Loucy (cell line): Measurements from ENCODE around the gene SLC35F1.

Source experiments
- EZH2phosphoT487 ChIP-seq: fragments of 200-600 bp; IDR thresholded peaks from 2 replicates; pipeline ENCODE4 v1.6.1; 2018; ENCODE audit warnings: antibody characterized with exemption, mild to moderate bottlenecking, moderate library complexity, borderline replicate concordance
- TF ChIP-seq, protein P1 (sequence below): fragments of 200-600 bp; sonication (generic); conservative IDR thresholded peaks from 2 replicates; pipeline ENCODE4 v1.5.1; 2014; ENCODE audit warnings: mild to moderate bottlenecking, antibody characterized with exemption, low read length

DNA sequence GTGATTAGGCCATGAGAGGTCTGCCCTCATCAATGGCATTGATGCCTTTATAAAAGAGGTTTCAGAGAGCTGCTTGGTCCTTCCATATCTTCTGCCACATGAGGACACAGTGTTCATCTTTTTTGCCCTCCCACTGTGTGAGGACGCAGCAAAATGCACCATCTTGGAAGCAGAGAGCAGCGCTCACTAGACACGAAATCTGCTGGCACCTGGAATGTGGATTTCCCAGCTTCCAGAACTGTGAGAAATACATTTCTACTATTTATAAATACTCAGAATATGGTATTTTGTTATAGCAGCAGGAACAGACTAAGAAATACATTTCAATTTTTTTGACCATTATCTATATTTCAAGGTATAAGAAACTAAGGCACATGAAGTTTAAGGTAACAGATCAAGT is 24.9 kb downstream of the SLC35F1 start:
- TF ChIP-seq, protein P1, sequence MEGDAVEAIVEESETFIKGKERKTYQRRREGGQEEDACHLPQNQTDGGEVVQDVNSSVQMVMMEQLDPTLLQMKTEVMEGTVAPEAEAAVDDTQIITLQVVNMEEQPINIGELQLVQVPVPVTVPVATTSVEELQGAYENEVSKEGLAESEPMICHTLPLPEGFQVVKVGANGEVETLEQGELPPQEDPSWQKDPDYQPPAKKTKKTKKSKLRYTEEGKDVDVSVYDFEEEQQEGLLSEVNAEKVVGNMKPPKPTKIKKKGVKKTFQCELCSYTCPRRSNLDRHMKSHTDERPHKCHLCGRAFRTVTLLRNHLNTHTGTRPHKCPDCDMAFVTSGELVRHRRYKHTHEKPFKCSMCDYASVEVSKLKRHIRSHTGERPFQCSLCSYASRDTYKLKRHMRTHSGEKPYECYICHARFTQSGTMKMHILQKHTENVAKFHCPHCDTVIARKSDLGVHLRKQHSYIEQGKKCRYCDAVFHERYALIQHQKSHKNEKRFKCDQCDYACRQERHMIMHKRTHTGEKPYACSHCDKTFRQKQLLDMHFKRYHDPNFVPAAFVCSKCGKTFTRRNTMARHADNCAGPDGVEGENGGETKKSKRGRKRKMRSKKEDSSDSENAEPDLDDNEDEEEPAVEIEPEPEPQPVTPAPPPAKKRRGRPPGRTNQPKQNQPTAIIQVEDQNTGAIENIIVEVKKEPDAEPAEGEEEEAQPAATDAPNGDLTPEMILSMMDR, result no peak
- no peak for TF ChIP-seq EZH2phosphoT487
